Sigmoid colon (tissue), 4 donors: ENCODE data around the gene GNG11.

Experiments used
- POLR2A ChIP-seq, 2 donors: fragments of 450-650 bp; IDR thresholded peaks; one replicate each; pipeline ENCODE4 v1.6.1; 2016; ENCODE audit warnings: antibody characterized with exemption in 2 of 2, mild to moderate bottlenecking in 2 of 2, moderate library complexity in 2 of 2
- POLR2AphosphoS5 ChIP-seq, 4 donors: sonication (generic); formaldehyde crosslinking; IDR thresholded peaks; one replicate each; pipeline ENCODE4 v1.6.1; 2017; ENCODE audit warnings: antibody characterized with exemption in 4 of 4
- TF ChIP-seq, protein P1 (sequence below), 4 experiments: fragments of 450-650 bp in 3 of 4; fragments of 200-600 bp in 1 of 4; IDR thresholded peaks; one replicate each; pipeline ENCODE4 v1.5.1; 2016 to 2019; ENCODE audit warnings: antibody characterized with exemption in 4 of 4, mild to moderate bottlenecking in 3 of 4, moderate library complexity in 2 of 4

GRCh38 chr7:93926800-93927199 lies 5.3 kb downstream of the GNG11 start:
- TF ChIP-seq, protein P1, sequence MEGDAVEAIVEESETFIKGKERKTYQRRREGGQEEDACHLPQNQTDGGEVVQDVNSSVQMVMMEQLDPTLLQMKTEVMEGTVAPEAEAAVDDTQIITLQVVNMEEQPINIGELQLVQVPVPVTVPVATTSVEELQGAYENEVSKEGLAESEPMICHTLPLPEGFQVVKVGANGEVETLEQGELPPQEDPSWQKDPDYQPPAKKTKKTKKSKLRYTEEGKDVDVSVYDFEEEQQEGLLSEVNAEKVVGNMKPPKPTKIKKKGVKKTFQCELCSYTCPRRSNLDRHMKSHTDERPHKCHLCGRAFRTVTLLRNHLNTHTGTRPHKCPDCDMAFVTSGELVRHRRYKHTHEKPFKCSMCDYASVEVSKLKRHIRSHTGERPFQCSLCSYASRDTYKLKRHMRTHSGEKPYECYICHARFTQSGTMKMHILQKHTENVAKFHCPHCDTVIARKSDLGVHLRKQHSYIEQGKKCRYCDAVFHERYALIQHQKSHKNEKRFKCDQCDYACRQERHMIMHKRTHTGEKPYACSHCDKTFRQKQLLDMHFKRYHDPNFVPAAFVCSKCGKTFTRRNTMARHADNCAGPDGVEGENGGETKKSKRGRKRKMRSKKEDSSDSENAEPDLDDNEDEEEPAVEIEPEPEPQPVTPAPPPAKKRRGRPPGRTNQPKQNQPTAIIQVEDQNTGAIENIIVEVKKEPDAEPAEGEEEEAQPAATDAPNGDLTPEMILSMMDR (IDR thresholded peaks at IDR 0.05) = no peak
- TF ChIP-seq POLR2A (IDR thresholded peaks at IDR 0.05) (no peak), POLR2AphosphoS5 (IDR thresholded peaks at IDR 0.05) (no peak)
